GM12873 (cell line): ENCODE results near the gene EIPR1.

Source experiments
- CTCF ChIP-seq: IDR thresholded peaks from 2 replicates; pipeline ENCODE4 v1.5.1; 2012; ENCODE audit warnings: low read depth, mild to moderate bottlenecking, moderate library complexity, low read length, control low read depth; ENCODE audit not compliant: insufficient read depth; ENCODE audit errors: missing control alignments

The EIPR1 gene

GRCh38 chr2:3262437-3263388, 114.9 kb downstream of the EIPR1 start:
- TF ChIP-seq CTCF: no peak

GRCh38 chr2:3261511-3261910, 116.1 kb downstream of the EIPR1 start:
- TF ChIP-seq CTCF: no peak

- TF ChIP-seq CTCF: no peak
Observed at GRCh38 chr2:3260959-3261358, 116.7 kb downstream of the EIPR1 start.

- TF ChIP-seq CTCF: no peak
Observed at GRCh38 chr2:3257826-3258225, 119.8 kb downstream of the EIPR1 start.

- no peak for TF ChIP-seq CTCF
Observed at GRCh38 chr2:3257166-3257565, 120.5 kb downstream of the EIPR1 start.

GRCh38 chr2:3256605-3257004, 121.0 kb downstream of the EIPR1 start:
- TF ChIP-seq CTCF: no peak

GRCh38 chr2:3256157-3256556, 121.5 kb downstream of the EIPR1 start:
- no peak for TF ChIP-seq CTCF
